Measurements from ENCODE around the gene SMARCD3. TPM values are rescaled to one million over a fixed set of nuclear protein-coding genes. Genes with fewer than 3 reads are reported as not detected.

Gene SMARCD3
- total RNA-seq, 2 experiments from 2014 or later, result 4.1 to 4.8 TPM

GRCh38 chr7:151254316-151254715, 5.8 kb upstream of the SMARCD3 start:
- H3K36me3 Mint-ChIP-seq (ENCODE audit: low read depth), result no peaks in the 10 kb centered on the region
- peaks cover 54% of the 10 kb centered on the region for H3K27me3 Mint-ChIP-seq
- H3K4me1 Mint-ChIP-seq, result peaks cover 11% of the 10 kb centered on the region
- intact Hi-C loops (cut with DNase I, micrococcal nuclease), result no loop called here
- no peaks in the 10 kb centered on the region for H3K9me3 Mint-ChIP-seq (ENCODE audit: low read depth)
- POLR2A ChIA-PET, result no interaction called here
- H3K27ac Mint-ChIP-seq, result no peak overlapping the region
- ATAC-seq (no peak), DNase-seq (no peak)
- CTCF ChIA-PET, result interaction anchor here (0.5 kb wide), 1 partner anchor 71 kb away, joined by 3 read pairs; no protein-coding TSS in a partner anchor
- no peak overlapping the region for H3K4me3 Mint-ChIP-seq

GRCh38 chr7:151252961-151253711, 4.6 kb upstream of the SMARCD3 start:
- POLR2A ChIA-PET, result no interaction called here
- peaks cover 60% of the 10 kb centered on the region for H3K27me3 Mint-ChIP-seq
- H3K9me3 Mint-ChIP-seq (ENCODE audit: low read depth), result no peaks in the 10 kb centered on the region
- no peaks in the 10 kb centered on the region for H3K36me3 Mint-ChIP-seq (ENCODE audit: low read depth)
- H3K27ac Mint-ChIP-seq, result no peak overlapping the region
- H3K4me1 Mint-ChIP-seq, result peaks cover 17% of the 10 kb centered on the region
- CTCF ChIA-PET, result interaction anchor here (0.6 to 1.1 kb wide), 3 partner anchors 10 to 188 kb away, joined by 3 read pairs; no protein-coding TSS in a partner anchor
- no peak overlapping the region for H3K4me3 Mint-ChIP-seq
- no peak for ATAC-seq
- no peak for DNase-seq
- intact Hi-C loops (cut with DNase I, micrococcal nuclease), result no loop called here

GRCh38 chr7:151252561-151252835, 4.0 kb upstream of the SMARCD3 start:
- no peak overlapping the region for H3K4me3 Mint-ChIP-seq
- no peaks in the 10 kb centered on the region for H3K36me3 Mint-ChIP-seq (ENCODE audit: low read depth)
- ChIA-PET CTCF (interaction anchor here (0.6 to 1.1 kb wide), 4 partner anchors 10 to 189 kb away, joined by 3 read pairs; no protein-coding TSS in a partner anchor), POLR2A (no interaction called here)
- intact Hi-C loops (cut with DNase I, micrococcal nuclease), result no loop called here
- peaks cover 21% of the 10 kb centered on the region for H3K4me1 Mint-ChIP-seq
- no peak for ATAC-seq
- H3K27ac Mint-ChIP-seq, result no peak overlapping the region
- H3K9me3 Mint-ChIP-seq (ENCODE audit: low read depth), result no peaks in the 10 kb centered on the region
- DNase-seq, result no peak
- peaks cover 59% of the 10 kb centered on the region for H3K27me3 Mint-ChIP-seq

- intact Hi-C loops (cut with DNase I, micrococcal nuclease), result no loop called here
- H3K9me3 Mint-ChIP-seq (ENCODE audit: low read depth), result no peaks in the 10 kb centered on the region
- no peak for DNase-seq
- no peak overlapping the region for H3K27ac Mint-ChIP-seq
- peaks cover 61% of the 10 kb centered on the region for H3K27me3 Mint-ChIP-seq
- peak overlapping the region; percentile 23 for H3K4me3 Mint-ChIP-seq
- peaks cover 22% of the 10 kb centered on the region for H3K4me1 Mint-ChIP-seq
- POLR2A ChIA-PET, result no interaction called here
- CTCF ChIA-PET, result interaction anchor here (0.6 to 1.1 kb wide), 3 partner anchors 10 to 84 kb away, joined by 3 to 4 read pairs (median 3); no protein-coding TSS in a partner anchor
- ATAC-seq, result no peak
- H3K36me3 Mint-ChIP-seq (ENCODE audit: low read depth), result no peaks in the 10 kb centered on the region
Measured at GRCh38 chr7:151251689-151252560, 3.4 kb upstream of the SMARCD3 start.

- Mint-ChIP-seq H3K36me3 (ENCODE audit: low read depth) (no peaks in the 10 kb centered on the region), H3K27me3 (peaks cover 62% of the 10 kb centered on the region), H3K4me1 (peaks cover 22% of the 10 kb centered on the region), H3K9me3 (ENCODE audit: low read depth) (no peaks in the 10 kb centered on the region), H3K27ac (no peak overlapping the region), H3K4me3 (no peak overlapping the region)
- DNase-seq (no peak), ATAC-seq (no peak)
- ChIA-PET CTCF (no interaction called here), POLR2A (no interaction called here)
- intact Hi-C loops (cut with DNase I, micrococcal nuclease), result no loop called here
Measured at GRCh38 chr7:151251328-151251688, 2.8 kb upstream of the SMARCD3 start.

DNA sequence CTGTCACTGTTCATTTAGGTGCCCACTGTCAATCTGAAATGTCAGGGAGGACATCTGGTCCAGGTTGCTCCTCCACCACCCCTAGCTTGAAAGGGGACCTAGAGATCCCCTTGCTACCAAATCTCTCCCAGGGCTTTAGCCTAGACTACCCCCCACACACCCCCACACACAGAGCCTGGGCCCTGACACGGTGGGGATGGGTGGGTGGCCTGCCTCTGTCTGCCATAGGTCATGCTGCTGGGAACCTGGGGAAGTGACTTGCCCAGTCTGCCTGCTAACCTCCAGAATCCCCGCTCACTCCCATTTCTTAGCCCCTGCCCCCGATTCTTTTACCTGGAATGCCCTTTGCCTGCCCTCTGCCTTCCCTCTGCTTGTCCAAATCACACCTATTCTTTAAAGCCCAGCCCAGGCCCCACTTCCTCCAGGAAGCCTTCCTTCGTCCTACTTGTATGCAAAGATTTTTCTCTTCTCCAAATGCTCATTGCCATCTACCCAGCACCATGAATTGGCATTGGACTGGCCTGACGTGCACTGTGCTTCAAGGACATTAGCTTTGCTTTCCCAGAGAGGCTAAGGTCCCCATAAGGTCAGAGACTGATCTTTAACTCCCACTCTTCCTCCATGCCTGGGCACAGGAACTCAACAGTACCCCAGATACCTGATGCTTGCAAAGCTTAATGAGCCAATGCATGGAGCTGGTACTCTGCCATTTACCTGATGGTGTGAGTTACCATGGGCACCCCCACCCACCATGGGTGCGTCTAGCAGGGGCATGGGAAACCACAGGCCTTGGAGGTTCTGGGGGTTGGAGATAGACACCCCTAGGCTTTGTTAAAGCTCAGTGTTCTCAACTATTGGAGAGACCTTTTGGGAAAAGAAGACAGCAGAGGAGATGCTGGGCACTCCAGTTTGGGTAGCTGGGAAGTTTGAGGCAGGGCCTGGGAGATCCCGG, 2.0 kb upstream of the SMARCD3 start:
- peaks cover 62% of the 10 kb centered on the region for H3K27me3 Mint-ChIP-seq
- H3K9me3 Mint-ChIP-seq (ENCODE audit: low read depth), result no peaks in the 10 kb centered on the region
- POLR2A ChIA-PET, result no interaction called here
- H3K4me1 Mint-ChIP-seq, result peaks cover 27% of the 10 kb centered on the region
- no peak for ATAC-seq
- H3K36me3 Mint-ChIP-seq (ENCODE audit: low read depth), result no peaks in the 10 kb centered on the region
- no peak overlapping the region for H3K27ac Mint-ChIP-seq
- DNase-seq, result no peak
- H3K4me3 Mint-ChIP-seq, result no peak overlapping the region
- CTCF ChIA-PET, result interaction anchor here (0.7 kb wide), 1 partner anchor 100 kb away, joined by 3 read pairs; no protein-coding TSS in a partner anchor
- intact Hi-C loops (cut with DNase I, micrococcal nuclease), result no loop called here

DNA sequence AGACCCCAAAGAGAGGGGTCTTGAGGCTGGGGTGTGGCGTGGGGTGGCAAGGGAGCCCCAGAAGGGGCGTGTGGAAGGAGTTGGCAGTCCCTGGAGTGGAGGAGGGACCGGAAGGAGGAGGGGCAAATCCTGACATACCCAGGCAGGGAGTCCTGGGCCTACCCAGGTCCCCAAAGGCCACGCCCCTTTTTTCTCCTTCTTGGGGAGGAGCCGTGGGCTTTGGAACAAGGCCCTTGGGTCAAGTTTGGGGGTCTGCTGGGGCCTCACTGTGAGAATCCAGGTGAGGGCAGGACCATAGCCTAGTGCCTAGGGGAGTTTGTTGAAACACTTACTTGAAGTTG, 1.2 kb upstream of the SMARCD3 start:
- no peak for DNase-seq
- Mint-ChIP-seq H3K9me3 (ENCODE audit: low read depth) (no peaks in the 10 kb centered on the region), H3K36me3 (ENCODE audit: low read depth) (no peaks in the 10 kb centered on the region), H3K27ac (no peak overlapping the region), H3K27me3 (peaks cover 60% of the 10 kb centered on the region), H3K4me3 (no peak overlapping the region), H3K4me1 (peaks cover 31% of the 10 kb centered on the region)
- no peak for ATAC-seq
- ChIA-PET POLR2A (no interaction called here), CTCF (no interaction called here)
- intact Hi-C loops (cut with DNase I, micrococcal nuclease), result loop anchor here in 1 of 2 experiments (10.0 kb wide), 1 partner anchor 125 kb away; no protein-coding TSS in a partner anchor

DNA sequence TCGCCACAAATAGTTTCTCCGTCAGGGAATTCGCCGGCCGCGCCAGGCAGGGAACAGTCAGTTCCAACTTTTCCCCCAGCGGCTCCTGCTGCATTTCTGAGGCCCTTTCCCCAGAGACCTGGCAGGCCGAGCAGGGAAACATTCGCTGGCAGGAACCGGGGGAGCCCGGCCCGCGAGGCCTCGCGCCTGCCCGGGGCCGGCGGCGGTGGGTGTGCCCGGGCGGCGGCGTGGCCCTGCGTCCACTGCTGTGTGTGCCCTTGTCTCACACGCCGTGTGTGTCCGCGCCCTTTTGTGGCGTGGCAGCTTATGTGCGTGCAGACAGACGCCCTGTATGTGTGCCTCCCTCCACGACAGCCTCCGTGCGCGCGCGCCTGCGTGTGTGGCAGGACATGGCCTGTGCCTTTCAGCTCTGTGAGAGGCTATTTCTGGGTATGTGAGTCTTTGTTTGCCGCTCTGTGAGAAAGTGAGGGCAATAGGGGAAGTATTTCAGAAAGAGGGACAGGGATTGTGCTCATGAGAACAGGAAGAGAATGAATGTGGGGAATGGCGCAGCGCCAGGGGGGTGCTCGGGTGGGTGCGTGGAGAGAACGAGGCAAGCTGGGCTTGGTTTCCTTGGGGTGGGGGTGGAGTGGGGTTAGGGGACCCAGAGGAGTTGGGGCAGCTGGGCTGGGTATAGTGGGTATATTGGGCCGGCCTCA, 689 bp upstream of the SMARCD3 start:
- DNase-seq (peak; percentile 56), ATAC-seq (peak; percentile 27)
- CTCF ChIA-PET, result no interaction called here
- intact Hi-C loops (cut with DNase I, micrococcal nuclease), result loop anchor here in 1 of 2 experiments (10.0 kb wide), 1 partner anchor 124 kb away; no protein-coding TSS in a partner anchor
- H3K9me3 Mint-ChIP-seq (ENCODE audit: low read depth), result no peaks in the 10 kb centered on the region
- H3K27me3 Mint-ChIP-seq, result peaks cover 57% of the 10 kb centered on the region
- POLR2A ChIA-PET, result no interaction called here
- no peaks in the 10 kb centered on the region for H3K36me3 Mint-ChIP-seq (ENCODE audit: low read depth)
- H3K4me1 Mint-ChIP-seq, result peaks cover 35% of the 10 kb centered on the region
- H3K4me3 Mint-ChIP-seq, result no peak overlapping the region
- peak overlapping the region; percentile 47 for H3K27ac Mint-ChIP-seq

GRCh38 chr7:151247611-151248345, 716 bp downstream of the SMARCD3 start:
- ChIA-PET POLR2A (interaction anchor here (0.5 kb wide), 1 partner anchor 12 kb away, joined by 6 read pairs; no protein-coding TSS in a partner anchor), CTCF (interaction anchor here (0.6 to 1.4 kb wide), 4 partner anchors 11 to 56 kb away, joined by 3 to 9 read pairs (median 4); partner anchors contain the start of gene ABCF2)
- peaks cover 48% of the 10 kb centered on the region for H3K27me3 Mint-ChIP-seq
- H3K4me3 Mint-ChIP-seq, result peak overlapping the region; percentile 66
- no peak for DNase-seq
- H3K36me3 Mint-ChIP-seq (ENCODE audit: low read depth), result no peaks in the 10 kb centered on the region
- intact Hi-C loops (cut with DNase I, micrococcal nuclease), result loop anchor here in 1 of 2 experiments (10.0 kb wide), 1 partner anchor 123 kb away; no protein-coding TSS in a partner anchor
- H3K9me3 Mint-ChIP-seq (ENCODE audit: low read depth), result no peaks in the 10 kb centered on the region
- H3K4me1 Mint-ChIP-seq, result peaks cover 47% of the 10 kb centered on the region
- no peak overlapping the region for H3K27ac Mint-ChIP-seq
- no peak for ATAC-seq
